ENCODE measurements around the gene TMIE. TPM values are rescaled to one million over a fixed set of nuclear protein-coding genes. Genes with fewer than 3 reads are reported as not detected.

The TMIE gene
- total and polyA plus RNA-seq, 7 donors: 0.27 to 2.2 (median 0.40) TPM

- Histone ChIP-seq H3K4me3 (no peak overlapping the region), H3K27ac (peak overlapping the region; percentile 98), H3K9me3 (no peaks in the 10 kb centered on the region), H3K4me1 (peaks cover 69% of the 10 kb centered on the region), H3K36me3 (ENCODE audit: insufficient read depth in 1 of 2, low read depth in 1 of 2) (no peaks in the 10 kb centered on the region), H3K27me3 (ENCODE audit: insufficient read depth in 3 of 3, low read length in 2 of 3) (no peaks in the 10 kb centered on the region)
- peak; percentile 65 to 87 for DNase-seq
- TF ChIP-seq, protein P1, sequence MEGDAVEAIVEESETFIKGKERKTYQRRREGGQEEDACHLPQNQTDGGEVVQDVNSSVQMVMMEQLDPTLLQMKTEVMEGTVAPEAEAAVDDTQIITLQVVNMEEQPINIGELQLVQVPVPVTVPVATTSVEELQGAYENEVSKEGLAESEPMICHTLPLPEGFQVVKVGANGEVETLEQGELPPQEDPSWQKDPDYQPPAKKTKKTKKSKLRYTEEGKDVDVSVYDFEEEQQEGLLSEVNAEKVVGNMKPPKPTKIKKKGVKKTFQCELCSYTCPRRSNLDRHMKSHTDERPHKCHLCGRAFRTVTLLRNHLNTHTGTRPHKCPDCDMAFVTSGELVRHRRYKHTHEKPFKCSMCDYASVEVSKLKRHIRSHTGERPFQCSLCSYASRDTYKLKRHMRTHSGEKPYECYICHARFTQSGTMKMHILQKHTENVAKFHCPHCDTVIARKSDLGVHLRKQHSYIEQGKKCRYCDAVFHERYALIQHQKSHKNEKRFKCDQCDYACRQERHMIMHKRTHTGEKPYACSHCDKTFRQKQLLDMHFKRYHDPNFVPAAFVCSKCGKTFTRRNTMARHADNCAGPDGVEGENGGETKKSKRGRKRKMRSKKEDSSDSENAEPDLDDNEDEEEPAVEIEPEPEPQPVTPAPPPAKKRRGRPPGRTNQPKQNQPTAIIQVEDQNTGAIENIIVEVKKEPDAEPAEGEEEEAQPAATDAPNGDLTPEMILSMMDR (IDR thresholded peaks at IDR 0.05): peak; percentile 16
- intact Hi-C loops (cut with DNase I): no loop called here
- WGBS, 3 donors: 38 to 50% (median 39%) methylated on average over 4 of the region's 4 CpGs
- ATAC-seq: peak; percentile 70 to 76 (median 72)
Observed at GRCh38 chr3:46695962-46696894, 5.0 kb upstream of the TMIE start.

- intact Hi-C loops (cut with DNase I): loop anchor here (5.0 to 10.0 kb wide), 4 partner anchors 165 to 625 kb away; partner anchors contain the start of gene MYL3 (in 1 of the 2)
- DNase-seq: peak; percentile 67 to 83
- peaks cover 57% of the 10 kb centered on the region for H3K4me1 ChIP-seq
Observed at GRCh38 chr3:46699676-46700523, 1.3 kb upstream of the TMIE start.

GRCh38 chr3:46700772-46701171, 420 bp upstream of the TMIE start:
- ATAC-seq (no peak), DNase-seq (peak; percentile 57 to 75)
- intact Hi-C loops (cut with DNase I): loop anchor here (5.0 to 10.0 kb wide), 4 partner anchors 164 to 624 kb away; partner anchors contain the start of gene MYL3 (in 1 of the 2)
- Histone ChIP-seq H3K27me3 (ENCODE audit: insufficient read depth in 3 of 3, low read length in 2 of 3) (no peaks in the 10 kb centered on the region), H3K27ac (no peak overlapping the region), H3K36me3 (ENCODE audit: insufficient read depth in 1 of 2, low read depth in 1 of 2) (no peaks in the 10 kb centered on the region), H3K4me3 (peak overlapping the region; percentile 65), H3K9me3 (no peaks in the 10 kb centered on the region), H3K4me1 (peaks cover 54% of the 10 kb centered on the region)
- WGBS, 3 donors: 6 to 25% (median 10%) methylated on average over 1 to 4 of the region's 4 CpGs
- TF ChIP-seq, protein P1 (IDR thresholded peaks at IDR 0.05): no peak

More at GRCh38 chr3:46699676-46700523, 1.3 kb upstream of the TMIE start:
- 62 to 79% (median 66%) methylated on average over 8 of the region's 8 CpGs for WGBS, 3 donors
- no peaks in the 10 kb centered on the region for H3K27me3 ChIP-seq (ENCODE audit: insufficient read depth in 3 of 3, low read length in 2 of 3)
- peak in 1 of 4 donors; percentile 10 for ATAC-seq
- H3K4me3 ChIP-seq: no peak overlapping the region
- no peaks in the 10 kb centered on the region for H3K9me3 ChIP-seq
- TF ChIP-seq, protein P1 (IDR thresholded peaks at IDR 0.05): no peak
- H3K36me3 ChIP-seq (ENCODE audit: insufficient read depth in 1 of 2, low read depth in 1 of 2): no peaks in the 10 kb centered on the region
- H3K27ac ChIP-seq: peak overlapping the region; percentile 48

DNA sequence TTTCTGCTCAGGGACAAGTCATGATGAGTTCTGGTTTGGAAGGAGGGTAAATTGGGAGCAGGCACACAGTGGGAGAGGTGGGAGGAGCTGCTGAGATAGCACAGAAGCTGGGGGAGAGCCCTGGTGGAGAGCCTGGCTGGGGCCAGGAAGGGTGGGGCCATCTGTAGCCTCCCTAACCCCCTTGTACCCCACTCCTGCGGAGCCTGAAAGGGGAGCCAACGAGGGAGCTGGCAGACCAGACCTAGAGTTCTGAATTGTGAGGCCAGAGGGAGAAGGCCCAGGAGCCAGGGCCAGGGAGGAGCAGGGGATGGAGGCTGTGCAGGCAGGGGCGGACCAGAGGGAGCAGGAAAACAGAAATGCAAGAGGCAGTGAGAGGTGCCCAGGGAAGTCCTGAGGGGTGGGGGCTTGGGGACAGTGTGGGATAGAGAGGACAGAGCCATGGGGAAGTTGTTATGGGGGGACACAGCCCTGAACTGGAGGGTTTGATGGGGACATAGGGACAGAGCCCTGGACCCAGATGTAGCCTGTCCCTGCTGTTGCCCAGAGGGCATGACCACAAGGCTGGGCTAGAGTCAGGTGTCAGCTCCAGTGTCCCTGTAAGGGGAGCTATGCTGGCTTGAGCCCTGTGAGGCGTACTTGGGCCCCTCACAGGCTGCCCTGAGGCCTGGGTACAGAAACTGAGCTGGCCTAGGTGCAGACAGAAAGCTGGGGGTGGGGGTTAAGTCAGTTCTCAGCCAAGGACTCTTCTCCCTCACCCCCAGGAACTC, 1.2 kb downstream of the TMIE start:
- Histone ChIP-seq H3K4me3 (no peak overlapping the region), H3K9me3 (no peaks in the 10 kb centered on the region), H3K27me3 (ENCODE audit: insufficient read depth in 3 of 3, low read length in 2 of 3) (no peaks in the 10 kb centered on the region), H3K4me1 (peaks cover 37% of the 10 kb centered on the region), H3K27ac (no peak overlapping the region), H3K36me3 (ENCODE audit: insufficient read depth in 1 of 2, low read depth in 1 of 2) (no peaks in the 10 kb centered on the region)
- TF ChIP-seq, protein P1 (IDR thresholded peaks at IDR 0.05): no peak
- intact Hi-C loops (cut with DNase I): loop anchor here (5.0 to 10.0 kb wide), 4 partner anchors 162 to 622 kb away; partner anchors contain the start of gene MYL3 (in 1 of the 2)
- 49 to 87% (median 53%) methylated on average over 4 of the region's 4 CpGs for WGBS, 3 donors
- ATAC-seq (peak in 3 of 4 donors; percentile 30 to 61 (median 42)), DNase-seq (peak; percentile 9 to 49)
